ENCODE data around the gene RAP1GAP.
A peak's percentile ranks its signal among the peaks of the same experiment; 100 is the strongest.

The RAP1GAP gene

DNA sequence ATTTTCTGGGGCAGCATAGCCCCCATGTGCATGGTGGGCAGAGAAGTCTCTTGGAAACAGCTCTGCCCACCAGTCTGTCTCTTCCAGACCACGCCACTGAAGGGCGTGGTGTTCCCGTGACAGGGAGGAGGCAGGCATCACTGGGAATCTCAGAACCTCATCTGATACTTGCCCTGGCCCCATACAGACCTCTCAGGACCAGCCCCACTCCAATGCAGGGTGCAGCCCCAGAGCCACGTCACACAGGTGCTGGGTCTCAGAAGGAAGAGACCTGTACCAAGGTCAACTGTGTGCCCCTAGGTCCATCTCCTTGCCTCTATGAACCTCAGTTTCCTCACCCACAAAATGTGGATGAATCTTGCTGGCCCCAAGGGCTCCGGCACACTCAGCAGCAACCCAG is 7.3 kb downstream of the RAP1GAP start:
- no peak for DNase-seq

DNA sequence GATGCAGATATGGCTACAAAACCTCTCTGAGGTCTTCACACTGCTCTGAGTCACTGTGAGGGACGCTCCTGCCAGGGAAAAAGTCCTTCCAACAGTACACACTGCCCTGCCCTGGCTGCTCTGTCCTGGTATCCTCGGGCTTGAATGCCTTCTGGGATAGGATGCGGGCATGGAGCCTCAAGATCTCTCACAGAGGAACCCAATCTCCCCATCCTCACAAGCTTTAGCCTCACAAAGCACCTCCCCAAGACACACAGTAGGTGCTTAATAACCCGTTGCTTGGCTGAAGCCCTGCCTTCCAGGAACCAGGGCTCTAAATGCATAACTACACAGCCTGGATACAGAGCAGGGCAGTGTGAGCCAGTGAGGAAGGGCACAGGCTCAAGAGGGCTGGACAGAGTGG is 9.2 kb downstream of the RAP1GAP start:
- no peak for DNase-seq

DNA sequence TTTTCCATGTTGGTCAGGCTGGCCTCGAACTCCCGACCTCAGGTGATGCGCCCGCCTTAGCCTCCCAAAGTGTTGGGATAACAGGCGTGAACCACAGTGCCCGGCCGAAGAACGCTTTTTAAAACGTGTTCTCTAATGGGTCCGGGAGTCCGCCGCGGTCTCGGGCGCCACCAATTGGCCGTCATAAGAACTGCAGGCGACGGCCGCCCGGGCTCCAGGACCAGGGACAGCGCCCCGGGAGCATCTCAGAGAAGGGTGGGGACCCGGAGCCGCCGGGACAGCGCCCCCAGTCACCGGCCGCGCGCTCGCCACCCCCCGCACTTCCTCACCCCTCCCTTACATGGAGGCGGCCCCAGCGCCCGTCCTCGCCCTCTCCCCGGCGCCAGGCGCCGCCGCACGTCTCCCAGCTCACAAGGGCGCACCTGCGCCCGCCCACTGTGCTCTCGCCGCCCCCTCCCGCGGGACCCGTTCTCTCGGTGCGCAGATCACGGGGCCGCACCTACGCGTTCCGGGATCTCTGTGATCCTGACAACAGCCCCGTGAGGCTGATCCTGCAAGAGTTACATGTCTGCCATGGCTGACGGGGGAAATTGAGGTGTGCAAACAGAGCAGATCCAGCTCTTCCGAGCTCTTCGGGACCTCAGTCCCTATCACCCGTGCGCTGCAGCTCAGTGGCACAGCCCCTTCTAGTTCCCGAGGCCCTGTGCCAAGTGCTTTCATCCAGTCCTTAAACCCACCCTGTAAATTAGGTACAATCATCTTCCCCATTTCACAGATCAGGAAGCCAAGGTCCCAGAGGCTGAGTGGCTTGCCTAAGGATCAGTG is 9.8 kb downstream of the RAP1GAP start:
- DNase-seq = peak; percentile 71 to 72

DNA sequence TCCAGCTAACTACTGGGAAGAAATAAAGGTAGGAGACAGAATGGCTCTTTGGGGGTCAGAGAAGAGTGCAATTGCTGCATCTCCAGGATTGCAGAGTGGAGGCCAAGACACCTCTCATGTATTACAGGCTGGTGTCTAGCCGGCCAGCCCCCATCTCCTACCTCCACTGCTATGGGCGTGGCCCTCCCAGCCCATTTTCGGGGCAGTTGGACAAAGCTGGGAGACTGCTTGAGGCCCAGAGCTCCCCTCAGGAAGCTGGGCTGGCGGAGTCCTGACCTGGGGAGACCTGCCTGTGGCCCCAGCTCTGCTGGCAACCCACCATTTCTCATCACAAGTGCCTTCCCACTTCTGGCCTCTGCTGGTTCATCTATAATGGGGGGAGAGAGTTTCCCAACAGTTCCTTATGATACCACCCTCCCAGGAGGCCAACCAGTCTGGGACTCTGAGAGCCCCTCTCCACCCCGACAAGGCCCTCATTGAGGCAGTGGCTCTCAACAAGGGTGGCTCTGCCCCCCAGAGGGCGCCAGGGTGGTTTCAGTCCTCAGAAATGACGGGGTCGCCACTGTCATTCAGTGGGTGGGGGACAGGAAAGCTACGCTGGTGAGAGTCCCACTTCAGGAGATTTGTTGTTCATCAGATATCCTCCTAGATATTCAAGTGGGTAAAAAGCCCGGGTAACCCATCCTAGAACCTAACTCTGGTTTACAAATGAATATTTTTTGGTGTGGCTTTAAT is 11.5 kb downstream of the RAP1GAP start:
- no peak for DNase-seq

DNA sequence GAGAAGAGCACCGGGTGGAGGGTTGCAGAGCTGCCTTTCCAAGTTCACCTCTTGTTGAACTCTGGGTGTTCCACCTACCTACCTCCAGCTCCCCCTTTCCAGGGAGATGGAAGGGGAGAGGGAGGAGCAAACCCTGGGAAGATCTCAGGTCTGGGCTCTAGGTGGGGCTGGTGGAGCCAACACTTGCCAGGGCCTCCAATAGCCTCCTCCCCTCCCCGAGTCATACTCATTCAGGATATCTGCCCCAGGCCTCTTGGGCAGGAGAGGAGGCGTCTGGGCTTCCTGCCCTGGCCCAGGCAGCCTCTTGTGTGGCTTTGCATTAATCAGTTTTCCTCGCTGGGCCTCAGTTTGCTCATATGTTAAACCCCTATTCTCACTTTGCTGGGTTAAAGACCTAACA is 13.4 kb downstream of the RAP1GAP start:
- DNase-seq = peak; percentile 16 to 18

DNA sequence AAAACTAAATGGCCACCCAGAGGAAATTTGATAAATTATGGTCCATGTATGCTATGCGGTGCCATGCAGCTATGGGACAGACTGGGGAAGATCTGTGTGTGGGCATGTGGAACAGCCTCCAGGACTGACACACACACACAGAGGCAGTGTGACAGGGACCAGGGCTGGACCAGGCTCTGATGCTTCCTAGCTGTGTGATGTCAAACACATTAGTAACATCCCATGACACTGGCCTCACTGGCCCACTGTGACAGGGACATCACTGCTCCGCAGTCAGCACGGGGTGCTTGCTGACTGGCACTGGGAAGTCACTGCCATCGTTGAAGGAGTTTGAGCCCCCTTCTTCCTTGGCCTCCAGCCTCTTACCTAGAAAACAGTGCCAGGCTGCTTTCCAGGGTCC is 13.9 kb downstream of the RAP1GAP start:
- DNase-seq = no peak

DNA sequence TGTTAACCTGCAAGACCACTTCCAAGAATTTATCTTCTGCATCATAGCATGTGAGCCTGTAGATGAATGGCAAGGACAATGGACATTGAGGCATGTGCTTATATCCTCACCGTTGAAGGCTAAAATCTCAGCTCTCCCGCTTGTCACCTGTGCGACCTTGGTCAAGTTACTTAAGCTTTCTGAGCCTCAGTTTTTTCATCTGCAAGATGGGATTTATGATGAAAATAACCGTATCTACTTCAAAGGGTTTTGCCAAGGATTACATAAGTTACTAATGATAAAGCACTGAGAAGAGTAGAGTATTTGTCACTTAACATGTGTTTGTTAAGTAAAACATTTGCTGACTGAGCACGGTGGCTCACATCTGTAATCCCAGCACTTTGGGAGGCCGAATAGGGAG is 14.9 kb downstream of the RAP1GAP start:
- no peak for DNase-seq

DNA sequence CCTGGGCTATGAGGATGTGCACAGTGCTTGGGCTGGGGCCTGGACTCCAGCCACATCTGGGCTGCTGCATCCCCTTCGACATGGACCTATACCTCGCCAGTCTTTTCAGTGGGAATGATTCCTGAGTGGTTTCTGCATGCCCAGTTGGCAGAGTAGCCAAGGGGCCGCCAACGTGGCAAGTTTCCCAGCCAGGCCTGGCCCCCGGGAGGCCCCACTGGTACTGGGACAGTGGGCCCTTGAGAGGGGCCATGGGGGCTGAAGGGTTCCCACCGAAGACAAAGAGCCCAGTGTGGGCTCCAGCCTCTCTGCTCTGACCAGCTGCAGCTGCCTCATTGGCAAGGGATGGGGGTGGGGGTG is 15.4 kb downstream of the RAP1GAP start:
- no peak for DNase-seq

DNA sequence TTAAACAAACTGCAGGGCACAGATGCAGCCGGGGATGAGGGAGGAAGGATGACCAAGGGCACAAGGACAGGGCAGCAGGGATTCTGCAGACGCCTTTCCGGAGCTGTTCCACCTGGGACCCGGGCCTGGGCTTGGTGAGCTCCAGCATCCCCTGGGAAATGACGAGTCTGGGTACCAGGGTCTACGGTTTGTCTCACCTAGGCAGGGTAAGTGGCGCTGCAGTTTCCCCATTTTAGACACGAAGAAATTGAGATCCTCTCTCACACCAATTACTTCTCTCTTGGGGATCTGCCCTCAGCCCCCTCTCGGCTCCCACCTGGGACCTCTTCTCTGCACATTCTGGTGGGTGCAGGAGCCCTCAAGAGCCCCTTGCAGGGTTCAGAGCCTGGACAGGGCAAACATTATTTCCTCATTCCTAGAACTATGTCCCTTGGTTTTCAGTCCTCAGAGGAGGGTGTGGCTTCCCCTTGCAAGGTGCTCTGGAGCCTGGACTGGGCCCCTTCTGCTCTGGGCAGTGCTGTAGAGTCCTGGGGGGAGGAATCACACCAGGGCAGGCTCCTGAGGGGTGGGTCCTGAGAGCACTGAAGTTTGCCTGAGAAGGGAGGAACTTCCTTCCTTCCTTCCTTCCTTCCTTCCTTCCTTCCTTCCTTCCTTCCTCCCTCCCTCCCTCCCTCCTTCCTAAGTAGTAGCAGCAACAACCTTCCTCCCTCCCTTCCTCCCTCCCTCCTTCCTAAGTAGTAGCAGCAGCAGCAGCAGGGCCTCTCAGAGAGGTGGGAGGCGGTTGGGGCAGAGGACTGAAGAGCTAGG is 16.0 kb downstream of the RAP1GAP start:
- DNase-seq = no peak

DNA sequence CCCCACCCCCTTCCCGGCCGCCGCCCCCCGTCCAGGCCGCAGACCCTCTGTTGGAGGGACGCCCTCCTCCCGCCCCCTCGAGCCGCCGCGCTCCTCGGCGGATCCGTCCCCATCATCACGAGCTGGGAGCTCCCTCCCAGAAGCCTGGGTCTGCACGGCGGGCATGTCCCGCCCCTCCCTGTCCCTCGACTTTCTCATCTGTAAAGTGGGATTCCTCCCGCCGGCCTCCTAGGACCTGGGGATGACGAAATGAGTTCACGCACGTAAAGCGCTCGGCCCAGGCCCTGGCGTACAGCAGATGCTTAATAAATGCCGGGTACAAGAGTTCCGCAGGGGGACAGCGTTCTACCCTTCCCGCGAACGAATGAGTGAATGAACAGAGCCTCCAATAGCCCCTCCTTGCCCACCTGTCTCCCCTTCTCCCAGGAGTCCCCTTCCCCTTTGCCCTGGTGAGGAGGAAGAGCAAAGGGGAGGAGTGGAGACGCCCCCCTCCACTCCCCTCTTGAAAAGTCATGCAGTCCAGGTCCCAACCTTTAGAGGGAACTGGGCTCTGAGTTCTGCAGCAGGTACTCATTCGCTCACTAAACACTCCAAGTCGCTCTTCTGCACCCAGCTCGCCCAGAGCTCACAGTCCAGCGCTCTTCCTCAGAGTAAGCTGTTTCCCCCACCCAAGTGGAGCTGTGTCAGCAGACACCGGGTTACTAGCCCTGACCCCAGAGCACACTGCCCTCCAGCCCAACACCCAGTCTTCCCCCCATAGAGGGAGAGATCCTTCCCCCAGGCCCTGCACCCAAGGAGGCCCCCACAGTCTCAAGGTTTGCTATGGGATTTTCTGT is 16.8 kb downstream of the RAP1GAP start:
- no peak for DNase-seq

DNA sequence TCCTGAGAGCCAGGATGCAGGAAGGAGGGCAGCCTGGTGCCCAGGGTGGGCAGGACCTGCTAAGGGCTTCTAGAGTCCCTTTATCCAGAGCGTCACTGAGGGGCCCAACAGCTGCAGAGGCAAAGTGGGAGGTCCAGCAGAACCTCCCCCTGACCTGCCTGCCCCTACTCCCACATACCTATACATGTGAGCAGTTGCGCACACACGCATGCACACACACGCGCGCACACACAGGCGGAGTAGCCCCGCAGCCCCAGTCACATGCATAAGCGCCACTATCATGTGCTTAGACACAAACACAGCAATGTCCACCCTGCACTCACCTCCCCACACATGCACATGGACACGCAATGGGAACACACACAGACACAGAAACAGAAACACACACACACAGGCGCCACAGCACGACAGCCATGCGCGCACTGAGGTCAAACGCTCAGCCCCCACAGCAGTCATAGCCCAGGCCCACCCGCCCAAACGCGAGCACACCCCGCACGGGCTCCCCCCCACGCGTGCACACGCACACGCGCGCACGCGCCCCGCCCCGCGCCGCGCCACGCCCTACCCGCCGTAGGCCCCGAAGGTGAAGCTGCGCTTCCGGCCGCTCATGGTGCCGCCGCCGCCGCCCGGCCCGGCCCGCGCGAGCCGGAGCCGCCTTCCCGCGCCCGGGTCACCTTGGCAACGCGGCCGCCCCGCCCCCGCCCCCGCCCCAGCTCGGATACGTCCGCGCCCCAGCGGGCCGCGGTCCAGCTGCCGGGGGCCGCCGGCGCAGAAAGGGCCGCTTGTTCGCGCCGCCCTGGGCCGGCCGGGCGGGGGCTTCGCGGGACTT is 17.7 kb downstream of the RAP1GAP start:
- DNase-seq = no peak

DNA sequence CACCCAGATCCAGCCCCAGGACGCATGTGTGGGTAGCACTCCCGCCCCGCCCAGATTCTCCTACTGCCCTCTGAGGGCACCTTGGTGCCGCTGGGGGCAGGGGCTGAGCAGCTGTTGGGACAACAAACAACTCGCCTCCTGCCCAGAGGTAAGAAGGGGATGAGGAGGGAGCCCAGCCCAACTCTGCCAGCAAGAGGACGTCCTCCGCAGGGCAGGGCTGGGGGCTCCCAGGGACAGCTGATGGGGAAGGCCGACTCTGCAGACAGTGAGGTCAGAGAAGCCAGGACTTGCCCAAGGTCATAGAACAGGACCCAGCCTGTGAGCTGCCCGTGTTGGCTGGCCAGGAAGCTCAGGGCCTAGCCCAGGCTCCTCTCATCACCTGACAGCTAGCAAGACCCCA is 18.8 kb downstream of the RAP1GAP start:
- DNase-seq = no peak

DNA sequence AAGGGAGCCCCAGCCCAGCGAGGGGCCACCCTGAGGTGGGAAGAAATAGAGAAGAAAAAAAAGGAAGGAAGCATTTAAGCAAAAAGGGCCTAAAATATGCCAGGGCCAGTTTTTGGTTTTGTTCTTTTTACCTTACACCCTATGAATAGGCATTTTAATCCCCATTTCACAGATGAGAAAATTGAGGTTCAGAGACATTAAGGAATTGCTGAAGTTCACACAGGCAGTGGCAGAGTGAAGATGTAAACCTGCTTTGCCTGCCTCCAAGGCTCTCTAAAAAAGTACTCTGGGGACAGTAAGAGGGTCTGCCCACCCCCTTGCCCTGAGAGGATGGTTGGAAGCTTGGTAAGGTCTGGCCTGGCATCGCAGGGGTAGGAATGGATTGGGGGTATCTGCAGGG is 19.8 kb downstream of the RAP1GAP start:
- DNase-seq = no peak

DNA sequence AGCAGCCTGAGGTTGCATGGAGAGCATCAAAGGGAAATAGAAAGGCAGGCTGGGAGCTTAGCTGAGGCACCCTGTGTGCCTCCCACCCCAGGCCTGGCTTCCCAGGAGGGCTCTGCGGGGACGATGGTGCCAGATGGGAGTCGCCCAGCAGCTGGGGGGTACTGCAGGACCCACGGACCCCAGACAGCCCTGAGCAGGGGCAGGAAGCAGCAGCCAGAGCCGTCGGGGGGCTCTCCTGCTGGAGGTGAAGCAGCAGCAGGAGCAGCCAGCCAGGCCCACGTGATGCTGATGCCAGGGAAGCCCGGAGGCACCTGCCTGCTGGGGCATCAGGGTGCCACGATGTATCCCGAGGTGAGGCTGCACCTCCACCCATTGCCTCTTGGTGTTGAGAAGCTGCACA is 20.4 kb downstream of the RAP1GAP start:
- DNase-seq = no peak

DNA sequence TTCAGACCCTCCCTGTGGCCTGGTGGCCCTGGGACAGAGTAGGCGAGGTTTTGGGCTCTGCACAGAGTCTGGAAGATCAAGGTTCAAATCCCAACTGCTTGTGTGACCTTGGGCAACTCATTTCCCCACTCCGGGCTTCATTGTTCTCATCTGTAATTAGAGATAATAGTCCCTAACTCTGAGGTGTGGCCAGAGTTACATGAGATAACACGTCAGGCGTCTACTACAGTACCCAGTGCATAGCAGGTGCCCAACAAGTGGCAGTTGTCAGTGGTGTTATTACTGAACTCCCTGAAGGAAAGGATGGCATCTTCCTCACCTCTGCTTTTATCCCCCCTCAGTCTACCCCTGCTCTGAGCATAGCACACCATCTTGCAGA is 20.8 kb downstream of the RAP1GAP start:
- DNase-seq = no peak

DNA sequence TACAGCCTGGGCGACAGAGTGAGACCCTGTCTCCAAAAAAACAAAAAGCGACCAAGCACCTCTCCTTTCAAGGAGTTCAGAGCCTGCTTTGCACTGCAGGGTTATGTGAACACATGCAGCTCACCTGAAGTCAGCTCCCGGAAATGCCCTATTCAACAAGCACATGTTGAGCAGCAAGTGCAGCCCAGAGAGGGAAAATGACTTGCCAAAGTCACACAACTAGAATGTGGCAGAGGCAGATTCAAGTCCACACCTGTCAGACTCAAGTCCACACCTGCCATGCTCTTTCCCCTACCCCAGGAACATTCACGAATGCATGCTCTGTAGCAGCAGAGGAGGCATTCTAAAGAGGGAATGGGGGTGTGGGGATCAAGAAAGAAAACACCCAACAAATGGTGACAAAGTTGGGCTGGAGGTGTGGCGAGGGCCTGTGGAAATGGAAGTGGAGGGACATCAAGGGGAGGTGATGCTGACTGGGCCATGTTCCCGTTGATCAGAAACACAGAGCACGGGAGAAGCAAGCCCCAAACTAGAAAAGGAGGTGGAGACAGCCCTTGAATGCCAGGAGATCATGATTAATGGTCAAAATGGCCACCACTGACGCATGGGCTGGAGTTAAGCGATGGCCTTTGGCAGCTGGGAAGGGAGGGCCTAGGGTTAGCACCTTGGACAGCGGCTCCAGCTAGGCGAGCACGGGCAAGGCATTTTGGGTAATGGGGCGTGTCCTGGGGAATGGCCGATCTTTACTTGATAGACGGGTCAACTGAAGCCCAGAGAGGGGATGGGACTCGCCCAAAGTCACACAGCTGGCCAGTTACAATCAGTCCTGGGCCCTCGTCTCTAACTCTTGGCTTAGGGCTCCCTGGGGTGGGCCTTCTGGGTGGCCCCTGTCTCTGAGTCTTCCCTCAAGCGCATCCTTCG is 21.5 kb downstream of the RAP1GAP start:
- DNase-seq = peak; percentile 42 to 59

DNA sequence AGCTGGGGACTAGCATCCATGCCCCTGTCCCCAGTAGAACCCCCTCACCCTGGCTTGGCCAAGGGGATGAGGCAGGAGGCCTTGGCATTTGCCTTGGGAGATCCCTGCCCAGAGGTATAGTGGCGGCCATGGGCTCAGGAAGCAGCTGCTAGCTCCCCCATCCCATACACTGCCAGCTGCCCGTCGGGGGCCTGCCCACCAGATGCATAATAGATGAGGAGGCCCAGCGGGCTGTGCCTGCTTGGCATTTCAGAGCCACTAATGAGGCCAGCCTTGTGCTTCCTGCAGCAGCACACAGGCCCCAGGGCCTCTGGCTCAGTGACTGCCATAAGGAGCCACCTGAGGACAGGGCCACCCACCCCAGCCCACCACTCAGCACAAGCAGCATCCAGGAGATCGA is 23.6 kb downstream of the RAP1GAP start:
- DNase-seq = no peak

DNA sequence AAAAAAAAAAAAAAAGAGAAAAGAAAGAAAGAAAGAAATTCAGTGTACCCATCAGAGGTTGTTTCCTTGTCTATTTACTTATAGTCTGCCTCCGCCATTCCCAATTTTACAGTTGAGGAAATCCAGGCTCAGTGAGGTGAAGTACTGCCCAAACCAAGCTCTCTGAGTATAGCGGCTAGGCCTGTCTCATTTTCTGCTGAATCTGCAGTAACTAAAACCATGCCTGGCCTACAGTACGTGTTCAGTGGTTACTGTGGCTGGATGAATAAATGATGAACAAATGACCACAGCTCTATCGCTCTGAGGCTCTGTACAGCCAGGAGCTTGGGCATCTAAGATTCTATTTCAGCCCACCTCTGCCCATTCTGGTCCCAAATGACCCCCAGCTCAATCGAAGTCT is 24.3 kb downstream of the RAP1GAP start:
- no peak for DNase-seq

DNA sequence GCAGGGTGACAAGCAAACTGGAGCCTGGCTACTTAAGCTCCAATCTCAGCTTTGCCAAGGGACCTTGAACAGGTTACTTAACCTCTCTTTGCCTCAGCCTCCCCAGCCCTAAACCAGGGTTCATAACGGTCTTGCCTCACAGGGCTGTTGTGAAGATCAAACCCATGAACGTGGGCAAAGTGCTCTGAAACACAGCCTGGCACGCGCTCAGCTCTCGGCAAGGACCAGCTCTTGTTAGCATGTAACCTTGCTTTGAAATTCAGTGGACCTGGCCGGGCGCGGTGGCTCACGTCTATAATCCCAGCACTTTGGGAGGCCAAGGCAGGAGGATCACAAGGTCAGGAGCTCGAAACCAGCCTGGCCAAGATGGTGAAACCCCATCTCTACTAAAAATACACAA is 24.8 kb downstream of the RAP1GAP start:
- DNase-seq = no peak

DNA sequence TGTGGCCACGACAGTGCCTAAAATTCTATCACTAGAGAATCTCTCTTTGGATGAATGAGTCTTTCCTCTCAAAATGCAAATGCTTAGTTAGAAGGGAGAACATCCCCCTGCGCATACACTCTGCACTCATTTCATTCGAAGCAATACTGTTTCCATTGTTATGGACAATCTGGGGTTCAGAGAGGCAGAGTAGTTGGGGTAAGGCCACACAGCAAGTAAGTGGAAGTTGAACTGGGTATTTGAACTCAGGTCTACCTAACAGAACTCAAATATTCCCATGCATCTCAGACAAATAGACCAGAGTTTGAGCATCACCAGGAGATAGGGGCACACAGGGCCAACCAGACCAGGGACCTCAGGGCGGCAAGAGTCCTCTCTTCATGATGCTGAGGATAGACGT is 25.5 kb downstream of the RAP1GAP start:
- no peak for DNase-seq
